Panc1 (cell line): Measurements from ENCODE around the gene CEP78. TPM values are rescaled to one million over a fixed set of nuclear protein-coding genes. Genes with fewer than 3 reads are reported as not detected.
"Not testable (repeated sequence)": the region's sequence is repeated elsewhere in the genome, so short reads cannot be mapped to it uniquely, and the experiment has no call there.

Experiments
- ATAC-seq: fragments of 200-7000 bp; cut with Tn5 transposase; 2 replicates; pipeline ENCODE4 v1.9.1; 2020; ENCODE audit warnings: mild to moderate bottlenecking, moderate library complexity
- BruUV-seq: library from RNA; stranded (reverse); fragments of 400-500 nt; replicated peaks from 2 replicates; lab custom pipeline; 2021; lab: Mats Ljungman, UMichigan
- CTCF ChIA-PET: fragments of 300-600 bp; sonication (Branson Sonifier 250); formaldehyde crosslinking; loops from one replicate; lab custom pipeline; 2022; ENCODE audit warnings: antibody characterized with exemption; lab: Charles Lee
- POLR2A ChIA-PET: fragments of 300-600 bp; sonication (Branson Sonifier 250); formaldehyde crosslinking; loops from one replicate; lab custom pipeline; 2022; ENCODE audit warnings: antibody characterized with exemption; lab: Charles Lee
- DNase-seq: peaks from one replicate; pipeline ENCODE4 v3.0.0-alpha.2; 2010; ENCODE audit warnings: low read depth, low spot score
- H3K27ac ChIP-seq: 2 replicates; pipeline ENCODE4 v1.5.1; 2011; ENCODE audit warnings: mild to moderate bottlenecking, low read length, inconsistent platforms
- H3K27me3 ChIP-seq: fragments of 200-500 bp; sonication (Bioruptor generic); 2 replicates; pipeline ENCODE4 v1.6.0; 2014; ENCODE audit warnings: low read length, inconsistent platforms; ENCODE audit not compliant: control insufficient read depth, insufficient read depth
- H3K36me3 ChIP-seq: fragments of 200-500 bp; sonication (Bioruptor generic); 2 replicates; pipeline ENCODE4 v1.5.1; 2014; ENCODE audit warnings: inconsistent platforms, mild to moderate bottlenecking, low read length, moderate library complexity; ENCODE audit not compliant: control insufficient read depth, insufficient read depth
- H3K4me1 ChIP-seq: 2 replicates; pipeline ENCODE4 v1.5.1; 2011; ENCODE audit warnings: inconsistent platforms, mild to moderate bottlenecking, low read length, moderate library complexity; ENCODE audit not compliant: control insufficient read depth, insufficient read depth
- H3K4me3 ChIP-seq, 2 experiments: 2 replicates each; pipeline ENCODE4 v1.5.1; 2011 to 2012; ENCODE audit warnings: low read depth in 2 of 2, low read length in 2 of 2, mild to moderate bottlenecking in 2 of 2, inconsistent platforms in 1 of 2, moderate library complexity in 1 of 2
- H3K9me3 ChIP-seq: fragments of 200-500 bp; sonication (Bioruptor generic); 2 replicates; pipeline ENCODE4 v1.5.1; 2014; ENCODE audit warnings: low read depth, mild to moderate bottlenecking, inconsistent platforms, low read length, moderate library complexity; ENCODE audit not compliant: control insufficient read depth, insufficient read depth
- POLR2AphosphoS5 ChIP-seq: IDR thresholded peaks from 2 replicates; pipeline ENCODE4 v1.6.1; 2012; ENCODE audit warnings: mild to moderate bottlenecking, low read depth, low read length, moderate library complexity
- SIN3A ChIP-seq: IDR thresholded peaks from 2 replicates; pipeline ENCODE4 v1.6.1; 2012; ENCODE audit warnings: low read depth, mild to moderate bottlenecking, low read length, moderate library complexity, borderline replicate concordance; ENCODE audit not compliant: insufficient read depth
- TCF7L2 ChIP-seq: IDR thresholded peaks from 2 replicates; pipeline ENCODE4 v1.6.1; 2011; ENCODE audit warnings: mild to moderate bottlenecking, low read depth, low read length, inconsistent platforms
- in situ Hi-C: cut with HindIII; loops from 2 replicates; pipeline ENCODE4 v1.10.0; 2016; ENCODE audit warnings: low sequenced_read_pairs, low pct_unique_long_range_greater_than_20kb
- intact Hi-C: fragments of 100-400 bp; cut with micrococcal nuclease; formaldehyde crosslinking; loops from one replicate; pipeline ENCODE4 v1.10.0; 2022; ENCODE audit not compliant: unreplicated experiment
- total RNA-seq: library from RNA; stranded (reverse); gene quantifications from one replicate; pipeline ENCODE4 v1.2.1, GENCODE V29; 2021; ENCODE audit not compliant: unreplicated experiment
- TF ChIP-seq, protein P1 (sequence below), 2 experiments: IDR thresholded peaks; 2 replicates each; pipeline ENCODE4 v1.6.1; 2011 to 2012; ENCODE audit warnings: low read depth in 2 of 2, control low read depth in 1 of 2, low read length in 1 of 2, mild to moderate bottlenecking in 1 of 2, moderate library complexity in 1 of 2; ENCODE audit not compliant: insufficient read depth in 1 of 2
- TF ChIP-seq, protein P2 (sequence below): fragments of 450-650 bp; IDR thresholded peaks from 2 replicates; pipeline ENCODE4 v1.5.1; 2017; ENCODE audit warnings: mild to moderate bottlenecking

Gene CEP78
- total RNA-seq, 1 experiment from 2014 or later = 25.2 TPM

DNA sequence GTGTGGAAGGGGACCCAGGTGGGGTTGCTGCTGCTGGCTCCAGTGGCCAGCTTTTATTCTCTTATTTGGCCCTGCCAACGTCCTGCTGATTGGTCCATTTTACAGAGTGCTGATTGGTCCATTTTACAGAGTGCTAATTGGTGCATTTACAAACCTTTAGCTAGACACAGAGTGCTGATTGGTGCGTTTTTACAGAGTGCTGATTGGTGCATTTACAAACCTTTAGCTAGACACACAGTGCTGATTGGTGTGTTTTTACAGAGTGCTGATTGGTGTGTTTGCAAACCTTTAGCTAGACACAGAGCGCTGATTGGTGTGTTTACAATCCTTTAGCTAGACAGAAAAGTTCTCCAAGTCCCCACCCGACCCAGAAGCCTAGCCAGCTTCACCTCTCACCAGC, 48.3 kb downstream of the CEP78 start:
- BruUV-seq, intact Hi-C loops, H3K27ac ChIP-seq, DNase-seq, H3K36me3 ChIP-seq, CTCF ChIA-PET, H3K4me1 ChIP-seq, ATAC-seq, in situ Hi-C loops, H3K4me3 ChIP-seq, H3K27me3 ChIP-seq, H3K9me3 ChIP-seq: not testable (repeated sequence)
- POLR2A ChIA-PET = interaction anchor here (0.6 kb wide), 1 partner anchor 8 kb away, joined by 3 read pairs; no protein-coding TSS in a partner anchor

DNA sequence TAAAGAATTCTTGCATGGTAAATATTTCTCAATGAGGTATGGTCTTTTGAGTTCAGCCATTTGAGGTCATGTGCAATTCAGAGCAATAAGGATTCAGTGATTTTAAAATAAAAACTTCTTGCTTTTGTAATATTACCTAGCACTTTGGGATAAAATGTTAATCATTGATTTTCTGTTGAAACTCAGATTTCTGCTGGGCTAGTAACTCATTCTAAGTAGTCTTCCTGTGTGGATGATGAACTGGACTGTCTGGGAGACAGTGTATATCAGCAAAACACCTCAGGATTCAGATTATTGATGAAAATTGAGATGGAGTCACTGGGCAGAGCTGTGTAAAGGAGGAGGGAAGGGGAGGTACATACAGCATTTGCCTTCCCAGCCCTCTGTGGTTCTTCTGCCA, 50.2 kb downstream of the CEP78 start:
- in situ Hi-C loops (no loop called here), intact Hi-C loops (no loop called here)
- ATAC-seq (no peak), DNase-seq (no peak)
- Histone ChIP-seq H3K9me3 (no peaks in the 10 kb centered on the region), H3K27ac (no peak overlapping the region), H3K4me3 (no peak overlapping the region), H3K27me3 (no peaks in the 10 kb centered on the region), H3K4me1 (no peaks in the 10 kb centered on the region), H3K36me3 (no peaks in the 10 kb centered on the region)
- TF ChIP-seq POLR2AphosphoS5 = no peak
- no peak for TF ChIP-seq TCF7L2
- TF ChIP-seq, protein P1, sequence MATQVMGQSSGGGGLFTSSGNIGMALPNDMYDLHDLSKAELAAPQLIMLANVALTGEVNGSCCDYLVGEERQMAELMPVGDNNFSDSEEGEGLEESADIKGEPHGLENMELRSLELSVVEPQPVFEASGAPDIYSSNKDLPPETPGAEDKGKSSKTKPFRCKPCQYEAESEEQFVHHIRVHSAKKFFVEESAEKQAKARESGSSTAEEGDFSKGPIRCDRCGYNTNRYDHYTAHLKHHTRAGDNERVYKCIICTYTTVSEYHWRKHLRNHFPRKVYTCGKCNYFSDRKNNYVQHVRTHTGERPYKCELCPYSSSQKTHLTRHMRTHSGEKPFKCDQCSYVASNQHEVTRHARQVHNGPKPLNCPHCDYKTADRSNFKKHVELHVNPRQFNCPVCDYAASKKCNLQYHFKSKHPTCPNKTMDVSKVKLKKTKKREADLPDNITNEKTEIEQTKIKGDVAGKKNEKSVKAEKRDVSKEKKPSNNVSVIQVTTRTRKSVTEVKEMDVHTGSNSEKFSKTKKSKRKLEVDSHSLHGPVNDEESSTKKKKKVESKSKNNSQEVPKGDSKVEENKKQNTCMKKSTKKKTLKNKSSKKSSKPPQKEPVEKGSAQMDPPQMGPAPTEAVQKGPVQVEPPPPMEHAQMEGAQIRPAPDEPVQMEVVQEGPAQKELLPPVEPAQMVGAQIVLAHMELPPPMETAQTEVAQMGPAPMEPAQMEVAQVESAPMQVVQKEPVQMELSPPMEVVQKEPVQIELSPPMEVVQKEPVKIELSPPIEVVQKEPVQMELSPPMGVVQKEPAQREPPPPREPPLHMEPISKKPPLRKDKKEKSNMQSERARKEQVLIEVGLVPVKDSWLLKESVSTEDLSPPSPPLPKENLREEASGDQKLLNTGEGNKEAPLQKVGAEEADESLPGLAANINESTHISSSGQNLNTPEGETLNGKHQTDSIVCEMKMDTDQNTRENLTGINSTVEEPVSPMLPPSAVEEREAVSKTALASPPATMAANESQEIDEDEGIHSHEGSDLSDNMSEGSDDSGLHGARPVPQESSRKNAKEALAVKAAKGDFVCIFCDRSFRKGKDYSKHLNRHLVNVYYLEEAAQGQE (IDR thresholded peaks at IDR 0.05; ENCODE audit: insufficient read depth in 1 of 2, low read depth in 2 of 2, low read length in 1 of 2) = no peak
- TF ChIP-seq SIN3A = no peak
- TF ChIP-seq, protein P2, sequence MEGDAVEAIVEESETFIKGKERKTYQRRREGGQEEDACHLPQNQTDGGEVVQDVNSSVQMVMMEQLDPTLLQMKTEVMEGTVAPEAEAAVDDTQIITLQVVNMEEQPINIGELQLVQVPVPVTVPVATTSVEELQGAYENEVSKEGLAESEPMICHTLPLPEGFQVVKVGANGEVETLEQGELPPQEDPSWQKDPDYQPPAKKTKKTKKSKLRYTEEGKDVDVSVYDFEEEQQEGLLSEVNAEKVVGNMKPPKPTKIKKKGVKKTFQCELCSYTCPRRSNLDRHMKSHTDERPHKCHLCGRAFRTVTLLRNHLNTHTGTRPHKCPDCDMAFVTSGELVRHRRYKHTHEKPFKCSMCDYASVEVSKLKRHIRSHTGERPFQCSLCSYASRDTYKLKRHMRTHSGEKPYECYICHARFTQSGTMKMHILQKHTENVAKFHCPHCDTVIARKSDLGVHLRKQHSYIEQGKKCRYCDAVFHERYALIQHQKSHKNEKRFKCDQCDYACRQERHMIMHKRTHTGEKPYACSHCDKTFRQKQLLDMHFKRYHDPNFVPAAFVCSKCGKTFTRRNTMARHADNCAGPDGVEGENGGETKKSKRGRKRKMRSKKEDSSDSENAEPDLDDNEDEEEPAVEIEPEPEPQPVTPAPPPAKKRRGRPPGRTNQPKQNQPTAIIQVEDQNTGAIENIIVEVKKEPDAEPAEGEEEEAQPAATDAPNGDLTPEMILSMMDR = no peak
- BruUV-seq = no TSS peak
- ChIA-PET POLR2A (interaction anchor here (0.7 kb wide), 1 partner anchor 10 kb away, joined by 4 read pairs; no protein-coding TSS in a partner anchor), CTCF (no interaction called here)

DNA sequence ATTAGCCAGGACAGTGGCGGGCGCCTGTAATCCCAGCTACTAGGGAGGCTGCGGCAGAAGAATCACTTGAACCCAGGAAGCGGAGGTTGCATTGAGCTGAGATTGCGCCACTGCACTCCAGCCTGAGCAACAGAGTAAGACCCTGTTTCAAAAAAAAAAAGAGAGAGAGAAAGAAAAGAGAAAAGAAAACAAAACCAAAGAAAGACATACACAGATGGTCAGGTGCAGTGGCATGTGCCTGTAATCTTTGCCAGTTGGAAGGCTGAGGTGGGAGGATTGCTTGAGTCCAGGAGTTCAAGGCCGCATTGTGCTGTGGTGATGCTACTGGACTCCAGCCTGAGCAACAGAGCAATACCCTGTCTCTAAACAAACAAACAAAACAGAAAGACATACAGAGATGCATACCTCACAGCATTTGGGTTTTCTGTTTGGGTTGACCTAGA, 51.1 kb downstream of the CEP78 start:
- Histone ChIP-seq H3K4me1 (no peaks in the 10 kb centered on the region), H3K27me3 (no peaks in the 10 kb centered on the region), H3K9me3 (no peaks in the 10 kb centered on the region), H3K27ac (no peak overlapping the region), H3K4me3 (no peak overlapping the region), H3K36me3 (no peaks in the 10 kb centered on the region)
- intact Hi-C loops (no loop called here), in situ Hi-C loops (no loop called here)
- no peak for TF ChIP-seq TCF7L2
- TF ChIP-seq SIN3A = no peak
- TF ChIP-seq, protein P1 (IDR thresholded peaks at IDR 0.05; ENCODE audit: insufficient read depth in 1 of 2, low read depth in 2 of 2, low read length in 1 of 2) = no peak
- TF ChIP-seq, protein P2 = no peak
- no peak for TF ChIP-seq POLR2AphosphoS5
- no TSS peak for BruUV-seq
- POLR2A ChIA-PET = interaction anchor here (0.7 kb wide), 1 partner anchor 9 kb away, joined by 4 read pairs; no protein-coding TSS in a partner anchor
- CTCF ChIA-PET = no interaction called here
- no peak for ATAC-seq
- no peak for DNase-seq
